ENCODE results near the gene DNMBP. TPM values are rescaled to one million over a fixed set of nuclear protein-coding genes. Genes with fewer than 3 reads are reported as not detected.
A peak's percentile ranks its signal among the peaks of the same experiment; 100 is the strongest.

The DNMBP gene
- total RNA-seq, 4 donors from 2014 or later, result 11.7 to 17.4 (median 13.4) TPM

- H3K27ac ChIP-seq, result no peak overlapping the region
- no peaks in the 10 kb centered on the region for H3K27me3 ChIP-seq
- no peak for DNase-seq
- no peaks in the 10 kb centered on the region for H3K36me3 ChIP-seq
- peaks cover 0 to 6% of the 10 kb centered on the region in 2 donors for H3K4me1 ChIP-seq
- H3K9me3 ChIP-seq, result no peaks in the 10 kb centered on the region
- H3K4me3 ChIP-seq (replicated peaks in 1 of 3), result no peak overlapping the region
- intact Hi-C loops (cut with DNase I), result loop anchor here (5.0 kb wide), 1 partner anchor 198 kb away; no protein-coding TSS in a partner anchor
- WGBS, 2 donors, result 87 to 92% methylated on average over 2 of the region's 2 CpGs
- TF ChIP-seq CTCF (IDR thresholded peaks at IDR 0.05), result no peak
- TF ChIP-seq POLR2A (IDR thresholded peaks at IDR 0.05), result no peak
Measured at GRCh38 chr10:99849536-99849935, 160.2 kb downstream of the DNMBP start.

GRCh38 chr10:99849057-99849456, 160.7 kb downstream of the DNMBP start:
- H3K27ac ChIP-seq, result no peak overlapping the region
- no peak overlapping the region for H3K4me3 ChIP-seq (replicated peaks in 1 of 3)
- no peaks in the 10 kb centered on the region for H3K27me3 ChIP-seq
- H3K36me3 ChIP-seq, result no peaks in the 10 kb centered on the region
- TF ChIP-seq POLR2A (IDR thresholded peaks at IDR 0.05), result no peak
- no peak for TF ChIP-seq CTCF (IDR thresholded peaks at IDR 0.05)
- WGBS, 2 donors, result 97 to 98% methylated on average over 7 of the region's 7 CpGs
- no peaks in the 10 kb centered on the region for H3K9me3 ChIP-seq
- intact Hi-C loops (cut with DNase I), result loop anchor here (5.0 kb wide), 1 partner anchor 198 kb away; no protein-coding TSS in a partner anchor
- H3K4me1 ChIP-seq, result peaks cover 0 to 6% of the 10 kb centered on the region in 2 donors
- no peak for DNase-seq

- Histone ChIP-seq H3K4me1 (peaks cover 0 to 6% of the 10 kb centered on the region in 2 donors), H3K4me3 (replicated peaks in 1 of 3) (no peak overlapping the region), H3K36me3 (no peaks in the 10 kb centered on the region), H3K27me3 (no peaks in the 10 kb centered on the region), H3K9me3 (no peaks in the 10 kb centered on the region), H3K27ac (no peak overlapping the region)
- intact Hi-C loops (cut with DNase I), result loop anchor here (5.0 kb wide), 1 partner anchor 201 kb away; no protein-coding TSS in a partner anchor
- TF ChIP-seq POLR2A (IDR thresholded peaks at IDR 0.05), result no peak
- TF ChIP-seq CTCF (IDR thresholded peaks at IDR 0.05), result peak; percentile 72 to 97 (median 92)
- 3% methylated on average over 18 of the region's 18 CpGs for WGBS, 2 donors
- DNase-seq, result peak; percentile 75
Measured at GRCh38 chr10:99845837-99846382, 163.8 kb downstream of the DNMBP start.

- Histone ChIP-seq H3K27ac (no peak overlapping the region), H3K27me3 (no peaks in the 10 kb centered on the region), H3K4me3 (replicated peaks in 1 of 3) (no peak overlapping the region), H3K36me3 (no peaks in the 10 kb centered on the region), H3K4me1 (peaks cover 0 to 6% of the 10 kb centered on the region in 2 donors), H3K9me3 (no peaks in the 10 kb centered on the region)
- 77 to 80% methylated on average over 6 of the region's 6 CpGs for WGBS, 2 donors
- TF ChIP-seq POLR2A (IDR thresholded peaks at IDR 0.05) (no peak), CTCF (IDR thresholded peaks at IDR 0.05) (no peak)
- DNase-seq, result no peak
- intact Hi-C loops (cut with DNase I), result no loop called here
Measured at GRCh38 chr10:99844433-99844955, 165.3 kb downstream of the DNMBP start.

GRCh38 chr10:99843310-99843709, 166.4 kb downstream of the DNMBP start:
- Histone ChIP-seq H3K27me3 (no peaks in the 10 kb centered on the region), H3K27ac (no peak overlapping the region), H3K4me3 (replicated peaks in 1 of 3) (no peak overlapping the region), H3K36me3 (no peaks in the 10 kb centered on the region), H3K9me3 (no peaks in the 10 kb centered on the region), H3K4me1 (peaks cover 0 to 6% of the 10 kb centered on the region in 2 donors)
- intact Hi-C loops (cut with DNase I), result no loop called here
- WGBS, 2 donors, result 83 to 90% methylated on average over 3 of the region's 3 CpGs
- no peak for TF ChIP-seq CTCF (IDR thresholded peaks at IDR 0.05)
- TF ChIP-seq POLR2A (IDR thresholded peaks at IDR 0.05), result no peak
- no peak for DNase-seq

Data from thyroid gland (tissue), 4 donors.